Tibial nerve (tissue), 4 donors: Measurements from ENCODE around the gene LYRM4. TPM values are rescaled to one million over a fixed set of nuclear protein-coding genes. Genes with fewer than 3 reads are reported as not detected.
A peak's percentile ranks its signal among the peaks of the same experiment; 100 is the strongest.

ENCODE experiments used
- DNase-seq, 2 donors: peaks; one replicate each; pipeline ENCODE4 v3.0.0-alpha.2; 2019; ENCODE audit warnings: low spot score in 2 of 2
- H3K27ac ChIP-seq, 4 donors: fragments of 200-600 bp; sonication (generic) in 3 of 4; one replicate each; pipeline ENCODE4 v1.5.1; 2017 to 2019; ENCODE audit warnings: mild to moderate bottlenecking in 1 of 4
- H3K27me3 ChIP-seq, 2 donors: fragments of 200-600 bp; sonication (generic) in 1 of 2; one replicate each; pipeline versions ENCODE4 v1.5.1 to v1.6.0; 2017 to 2019
- H3K36me3 ChIP-seq, 3 donors: fragments of 200-600 bp; sonication (generic); one replicate each; pipeline ENCODE4 v1.5.1; 2018 to 2019
- H3K4me1 ChIP-seq, 4 donors: fragments of 200-600 bp; sonication (generic) in 3 of 4; one replicate each; pipeline ENCODE4 v1.5.1; 2017 to 2019
- H3K4me3 ChIP-seq, 4 donors: fragments of 200-600 bp; sonication (generic) in 3 of 4; one replicate each; pipeline ENCODE4 v1.5.1; 2017 to 2019; ENCODE audit warnings: mild to moderate bottlenecking in 1 of 4, moderate library complexity in 1 of 4
- H3K9me3 ChIP-seq, 4 donors: fragments of 200-600 bp; sonication (generic) in 3 of 4; one replicate each; pipeline ENCODE4 v1.5.1; 2017 to 2019
- CTCF ChIP-seq, 5 experiments: fragments of 200-600 bp in 3 of 5; fragments of 450-650 bp in 2 of 5; sonication (generic) in 3 of 5; IDR thresholded peaks; one replicate each; pipeline ENCODE4 v1.5.1; 2016 to 2019; ENCODE audit warnings: antibody characterized with exemption in 5 of 5, mild to moderate bottlenecking in 3 of 5, moderate library complexity in 2 of 5
- EP300 ChIP-seq, 2 donors: sonication (generic); formaldehyde crosslinking; IDR thresholded peaks; one replicate each; pipeline ENCODE4 v1.6.1; 2017; ENCODE audit warnings: antibody characterized with exemption in 2 of 2, mild to moderate bottlenecking in 1 of 2
- POLR2A ChIP-seq, 2 donors: fragments of 450-650 bp; IDR thresholded peaks; one replicate each; pipeline ENCODE4 v1.6.1; 2017; ENCODE audit warnings: antibody characterized with exemption in 2 of 2, mild to moderate bottlenecking in 2 of 2, moderate library complexity in 2 of 2
- WGBS, 2 donors: methylation state at CpG; one replicate each; pipeline ENCODE4 v1.1.5; 2018; 5-methylcytosine and 5-hydroxymethylcytosine counted together
- total RNA-seq, 4 donors: library from RNA; depleted of rRNA; stranded (reverse); fragments of >200 nt; gene quantifications; one replicate each; pipeline ENCODE4 v1.1.0, GENCODE V29; 2016

The LYRM4 gene
- total RNA-seq, 4 donors from 2014 or later = 21.8 to 31.0 (median 27.4) TPM

- Histone ChIP-seq H3K4me3 (no peak overlapping the region), H3K36me3 (peaks cover 0 to 18% (median 0%) of the 10 kb centered on the region in 3 donors), H3K27ac (no peak overlapping the region), H3K4me1 (no peaks in the 10 kb centered on the region), H3K27me3 (no peaks in the 10 kb centered on the region), H3K9me3 (no peaks in the 10 kb centered on the region)
- DNase-seq = no peak
- 66% methylated on average over 2 of the region's 2 CpGs for WGBS, 2 donors
- TF ChIP-seq EP300 (IDR thresholded peaks at IDR 0.05) (no peak), CTCF (IDR thresholded peaks at IDR 0.05) (no peak), POLR2A (IDR thresholded peaks at IDR 0.05) (no peak)
These were observed 19.5 kb downstream of the LYRM4 start for GRCh38 chr6:5241252-5241651.

GRCh38 chr6:5238336-5238735 is 22.4 kb downstream of the LYRM4 start:
- 84 to 98% methylated on average over 1 of the region's 1 CpG for WGBS, 2 donors
- no peak overlapping the region for H3K27ac ChIP-seq
- H3K27me3 ChIP-seq = no peaks in the 10 kb centered on the region
- H3K4me1 ChIP-seq = no peaks in the 10 kb centered on the region
- peaks cover 0 to 18% (median 0%) of the 10 kb centered on the region in 3 donors for H3K36me3 ChIP-seq
- H3K9me3 ChIP-seq = no peaks in the 10 kb centered on the region
- TF ChIP-seq EP300 (IDR thresholded peaks at IDR 0.05) = no peak
- H3K4me3 ChIP-seq = no peak overlapping the region
- DNase-seq = no peak

- TF ChIP-seq EP300 (IDR thresholded peaks at IDR 0.05) (no peak), CTCF (IDR thresholded peaks at IDR 0.05) (no peak), POLR2A (IDR thresholded peaks at IDR 0.05) (no peak)
- no peaks in the 10 kb centered on the region for H3K9me3 ChIP-seq
- 79 to 85% methylated on average over 4 of the region's 4 CpGs for WGBS, 2 donors
- DNase-seq = no peak
- peaks cover 0 to 18% (median 0%) of the 10 kb centered on the region in 3 donors for H3K36me3 ChIP-seq
- H3K4me3 ChIP-seq = no peak overlapping the region
- H3K27me3 ChIP-seq = no peaks in the 10 kb centered on the region
- peaks cover 0 to 1% (median 0%) of the 10 kb centered on the region in 4 donors for H3K4me1 ChIP-seq
- H3K27ac ChIP-seq = no peak overlapping the region
These were observed 22.9 kb downstream of the LYRM4 start for GRCh38 chr6:5237805-5238204.

GRCh38 chr6:5235830-5236229 is 24.9 kb downstream of the LYRM4 start:
- no peak for DNase-seq
- peaks cover 0 to 12% (median 0%) of the 10 kb centered on the region in 4 donors for H3K4me1 ChIP-seq
- no peaks in the 10 kb centered on the region for H3K27me3 ChIP-seq
- no peaks in the 10 kb centered on the region for H3K9me3 ChIP-seq
- TF ChIP-seq CTCF (IDR thresholded peaks at IDR 0.05) = no peak
- TF ChIP-seq POLR2A (IDR thresholded peaks at IDR 0.05) = no peak
- no peak for TF ChIP-seq EP300 (IDR thresholded peaks at IDR 0.05)
- no peak overlapping the region for H3K4me3 ChIP-seq
- no peak overlapping the region for H3K27ac ChIP-seq
- WGBS, 2 donors = 94 to 98% methylated on average over 2 of the region's 2 CpGs
- peaks cover 0 to 17% (median 0%) of the 10 kb centered on the region in 3 donors for H3K36me3 ChIP-seq

- H3K4me1 ChIP-seq = peaks cover 0 to 12% (median 0%) of the 10 kb centered on the region in 4 donors
- H3K27ac ChIP-seq = no peak overlapping the region
- no peak for DNase-seq
- 88 to 91% methylated on average over 6 of the region's 6 CpGs for WGBS, 2 donors
- H3K27me3 ChIP-seq = no peaks in the 10 kb centered on the region
- peaks cover 0 to 7% (median 0%) of the 10 kb centered on the region in 3 donors for H3K36me3 ChIP-seq
- no peak for TF ChIP-seq POLR2A (IDR thresholded peaks at IDR 0.05)
- no peak for TF ChIP-seq CTCF (IDR thresholded peaks at IDR 0.05)
- TF ChIP-seq EP300 (IDR thresholded peaks at IDR 0.05) = no peak
- no peak overlapping the region for H3K4me3 ChIP-seq
- no peaks in the 10 kb centered on the region for H3K9me3 ChIP-seq
These were observed 25.9 kb downstream of the LYRM4 start for GRCh38 chr6:5234874-5235273.

- TF ChIP-seq CTCF (IDR thresholded peaks at IDR 0.05) (no peak), EP300 (IDR thresholded peaks at IDR 0.05) (no peak), POLR2A (IDR thresholded peaks at IDR 0.05) (no peak)
- DNase-seq = no peak
- no peaks in the 10 kb centered on the region for H3K36me3 ChIP-seq
- WGBS, 2 donors = 37 to 58% methylated on average over 2 of the region's 2 CpGs
- no peak overlapping the region for H3K4me3 ChIP-seq
- H3K9me3 ChIP-seq = no peaks in the 10 kb centered on the region
- peaks cover 0 to 12% (median 0%) of the 10 kb centered on the region in 4 donors for H3K4me1 ChIP-seq
- peak overlapping the region in 2 of 4 donors; percentile 31 to 53 for H3K27ac ChIP-seq
- no peaks in the 10 kb centered on the region for H3K27me3 ChIP-seq
These were observed 29.5 kb downstream of the LYRM4 start for GRCh38 chr6:5231289-5231688.
